HG02938 (cell line): ENCODE data around the gene EMX1.
A peak's percentile ranks its signal among the peaks of the same experiment; 100 is the strongest.

Experiments
- ATAC-seq: cut with Tn5 transposase; IDR thresholded peaks from one replicate; pipeline ENCODE4 v1.9.1; 2021; ENCODE audit warnings: mild to moderate bottlenecking, moderate library complexity; ENCODE audit not compliant: unreplicated experiment

EMX1 gene

GRCh38 chr2:72956050-72956395 lies 38.7 kb downstream of the EMX1 start:
- no peak for ATAC-seq

- no peak for ATAC-seq
Measured at GRCh38 chr2:72956936-72957335, 39.6 kb downstream of the EMX1 start.

GRCh38 chr2:72958542-72959385 lies 41.4 kb downstream of the EMX1 start:
- ATAC-seq = no peak

GRCh38 chr2:72959554-72959953 lies 42.2 kb downstream of the EMX1 start:
- ATAC-seq = no peak

GRCh38 chr2:72959995-72960981 lies 43.0 kb downstream of the EMX1 start:
- ATAC-seq = no peak

GRCh38 chr2:72961036-72961720 lies 43.9 kb downstream of the EMX1 start:
- no peak for ATAC-seq

GRCh38 chr2:72961853-72962468 lies 44.6 kb downstream of the EMX1 start:
- no peak for ATAC-seq

GRCh38 chr2:72962911-72963310 lies 45.6 kb downstream of the EMX1 start:
- ATAC-seq = no peak

GRCh38 chr2:72963423-72964145 lies 46.3 kb downstream of the EMX1 start:
- ATAC-seq = no peak

GRCh38 chr2:72964146-72964525 lies 46.8 kb downstream of the EMX1 start:
- no peak for ATAC-seq

GRCh38 chr2:72965016-72965415 lies 47.7 kb downstream of the EMX1 start:
- no peak for ATAC-seq

GRCh38 chr2:72965770-72966450 lies 48.6 kb downstream of the EMX1 start:
- no peak for ATAC-seq

- no peak for ATAC-seq
Measured at GRCh38 chr2:72968286-72968685, 51.0 kb downstream of the EMX1 start.

- no peak for ATAC-seq
Measured at GRCh38 chr2:72969706-72970105, 52.4 kb downstream of the EMX1 start.

- ATAC-seq = no peak
Measured at GRCh38 chr2:72971036-72971435, 53.7 kb downstream of the EMX1 start.

- ATAC-seq = no peak
Measured at GRCh38 chr2:72972352-72973136, 55.2 kb downstream of the EMX1 start.

- no peak for ATAC-seq
Measured at GRCh38 chr2:72973137-72973535, 55.8 kb downstream of the EMX1 start.

GRCh38 chr2:72973566-72974435 lies 56.5 kb downstream of the EMX1 start:
- ATAC-seq = peak; percentile 65
